ENCODE results near the gene MFNG.

GRCh38 chr22:37451218-37451617, 35.0 kb downstream of the MFNG start:
- TF ChIP-seq EZH2 (IDR thresholded peaks at IDR 0.05; ENCODE audit: borderline replicate concordance) (no peak), CTCF (IDR thresholded peaks at IDR 0.05; ENCODE audit: poor library complexity) (no peak), EZH2phosphoT487 (IDR thresholded peaks at IDR 0.05; ENCODE audit: low read depth, severe bottlenecking, unreplicated experiment) (no peak)

All from hepatocyte (in vitro differentiated cells).